HG03066 (cell line): Measurements from ENCODE around the gene KCNJ9.

Experiments
- ATAC-seq: cut with Tn5 transposase; IDR thresholded peaks from one replicate; pipeline ENCODE4 v1.9.1; 2021; ENCODE audit warnings: low read depth; ENCODE audit not compliant: unreplicated experiment

The KCNJ9 gene

GRCh38 chr1:160064746-160065145 is 16.6 kb upstream of the KCNJ9 start:
- no peak for ATAC-seq

- ATAC-seq = no peak
Observed at GRCh38 chr1:160066829-160067745, 14.3 kb upstream of the KCNJ9 start.

- ATAC-seq = no peak
Observed at GRCh38 chr1:160068225-160068624, 13.1 kb upstream of the KCNJ9 start.

GRCh38 chr1:160069460-160070231 is 11.7 kb upstream of the KCNJ9 start, which contains the start of gene KCNJ10:
Gene KCNJ10, minus strand, starts transcription at chr1:160070160. Its CDS starts 27,628 bp downstream, at chr1:160042532.
- ATAC-seq = no peak

- ATAC-seq = no peak
Observed at GRCh38 chr1:160070243-160071163, 10.8 kb upstream of the KCNJ9 start.

GRCh38 chr1:160071289-160071688 is 10.0 kb upstream of the KCNJ9 start:
- ATAC-seq = no peak

GRCh38 chr1:160074865-160075264 is 6.5 kb upstream of the KCNJ9 start:
- ATAC-seq = no peak

GRCh38 chr1:160075836-160076235 is 5.5 kb upstream of the KCNJ9 start:
- no peak for ATAC-seq

- ATAC-seq = no peak
Observed at GRCh38 chr1:160076295-160076694, 5.0 kb upstream of the KCNJ9 start.

GRCh38 chr1:160077486-160077885 is 3.9 kb upstream of the KCNJ9 start:
- ATAC-seq = no peak

- ATAC-seq = no peak
Observed at GRCh38 chr1:160078512-160079195, 2.7 kb upstream of the KCNJ9 start.

- ATAC-seq = no peak
Observed at GRCh38 chr1:160079448-160079847, 1.9 kb upstream of the KCNJ9 start.

GRCh38 chr1:160080381-160081100 is 797 bp upstream of the KCNJ9 start:
- no peak for ATAC-seq

- no peak for ATAC-seq
Observed at GRCh38 chr1:160082487-160082886, 1.1 kb downstream of the KCNJ9 start.

- ATAC-seq = no peak
Observed at GRCh38 chr1:160082926-160083325, 1.6 kb downstream of the KCNJ9 start.

- ATAC-seq = no peak
Observed at GRCh38 chr1:160083968-160084770, 2.8 kb downstream of the KCNJ9 start.

- ATAC-seq = no peak
Observed at GRCh38 chr1:160084771-160085321, 3.5 kb downstream of the KCNJ9 start.
